Right lobe of liver (tissue), 4 donors: Measurements from ENCODE around the gene RTP2.

Experiments used
- POLR2A ChIP-seq: fragments of 450-650 bp; IDR thresholded peaks from one replicate; pipeline ENCODE4 v1.6.1; 2017; ENCODE audit warnings: antibody characterized with exemption, mild to moderate bottlenecking
- TF ChIP-seq, protein P1 (sequence below), 4 donors: fragments of 200-600 bp in 3 of 4; fragments of 450-650 bp in 1 of 4; IDR thresholded peaks; one replicate each; pipeline versions ENCODE4 v1.5.1 to v1.8.0; 2016 to 2022; ENCODE audit warnings: antibody characterized with exemption in 4 of 4, mild to moderate bottlenecking in 2 of 4
- donor health status: DM: no; HTN: no; CAD: no.
- donor health status: DM: no; HTN: no; CAD: no.
- donor health status: DM: no; HTN: yes; CAD: no.

GRCh38 chr3:187750513-187751123 is 48.3 kb upstream of the RTP2 start:
- TF ChIP-seq, protein P1, sequence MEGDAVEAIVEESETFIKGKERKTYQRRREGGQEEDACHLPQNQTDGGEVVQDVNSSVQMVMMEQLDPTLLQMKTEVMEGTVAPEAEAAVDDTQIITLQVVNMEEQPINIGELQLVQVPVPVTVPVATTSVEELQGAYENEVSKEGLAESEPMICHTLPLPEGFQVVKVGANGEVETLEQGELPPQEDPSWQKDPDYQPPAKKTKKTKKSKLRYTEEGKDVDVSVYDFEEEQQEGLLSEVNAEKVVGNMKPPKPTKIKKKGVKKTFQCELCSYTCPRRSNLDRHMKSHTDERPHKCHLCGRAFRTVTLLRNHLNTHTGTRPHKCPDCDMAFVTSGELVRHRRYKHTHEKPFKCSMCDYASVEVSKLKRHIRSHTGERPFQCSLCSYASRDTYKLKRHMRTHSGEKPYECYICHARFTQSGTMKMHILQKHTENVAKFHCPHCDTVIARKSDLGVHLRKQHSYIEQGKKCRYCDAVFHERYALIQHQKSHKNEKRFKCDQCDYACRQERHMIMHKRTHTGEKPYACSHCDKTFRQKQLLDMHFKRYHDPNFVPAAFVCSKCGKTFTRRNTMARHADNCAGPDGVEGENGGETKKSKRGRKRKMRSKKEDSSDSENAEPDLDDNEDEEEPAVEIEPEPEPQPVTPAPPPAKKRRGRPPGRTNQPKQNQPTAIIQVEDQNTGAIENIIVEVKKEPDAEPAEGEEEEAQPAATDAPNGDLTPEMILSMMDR (IDR thresholded peaks at IDR 0.05), result no peak
- TF ChIP-seq POLR2A, result no peak
